Calu3 (cell line): ENCODE data around the gene FYB1. TPM values are rescaled to one million over a fixed set of nuclear protein-coding genes. Genes with fewer than 3 reads are reported as not detected.

Source experiments
- BruUV-seq: library from RNA; stranded (reverse); fragments of 400-500 nt; replicated peaks from 2 replicates; lab custom pipeline; 2021; lab: Mats Ljungman, UMichigan
- CTCF ChIA-PET: fragments of 300-600 bp; sonication (Branson Sonifier 250); formaldehyde crosslinking; loops from one replicate; lab custom pipeline; 2022; ENCODE audit warnings: antibody characterized with exemption; lab: Charles Lee
- DNase-seq: peaks from one replicate; pipeline ENCODE4 v3.0.0; 2022
- H3K27ac Mint-ChIP-seq: one replicate; pipeline ENCODE4 v1.8.0; 2022; ENCODE audit warnings: mixed read lengths; ENCODE audit not compliant: unreplicated experiment
- H3K27me3 Mint-ChIP-seq: one replicate; pipeline ENCODE4 v1.8.0; 2022; ENCODE audit warnings: mixed read lengths; ENCODE audit not compliant: unreplicated experiment
- H3K36me3 Mint-ChIP-seq: one replicate; pipeline ENCODE4 v1.8.0; 2022; ENCODE audit warnings: mild to moderate bottlenecking, moderate library complexity, mixed read lengths; ENCODE audit not compliant: insufficient read depth, unreplicated experiment
- H3K4me1 Mint-ChIP-seq: one replicate; pipeline ENCODE4 v1.8.0; 2022; ENCODE audit warnings: mild to moderate bottlenecking, low read depth, mixed read lengths; ENCODE audit not compliant: unreplicated experiment
- H3K4me3 Mint-ChIP-seq: one replicate; pipeline ENCODE4 v1.8.0; 2022; ENCODE audit warnings: mild to moderate bottlenecking, low read depth, moderate library complexity, mixed read lengths; ENCODE audit not compliant: unreplicated experiment
- H3K9me3 Mint-ChIP-seq: one replicate; pipeline ENCODE4 v1.8.0; 2022; ENCODE audit warnings: low read depth, mixed read lengths; ENCODE audit not compliant: unreplicated experiment
- intact Hi-C: fragments of 100-400 bp; cut with micrococcal nuclease; formaldehyde crosslinking; loops from one replicate; pipeline ENCODE4 v1.10.0; 2022; ENCODE audit not compliant: unreplicated experiment
- total RNA-seq: library from RNA; stranded (reverse); gene quantifications from 2 replicates; pipeline ENCODE4 v1.2.3, GENCODE V29; 2022
- TF ChIP-seq, protein P1 (sequence below): fragments of 200-600 bp; IDR thresholded peaks from one replicate; pipeline ENCODE4 v1.8.0; 2022; ENCODE audit warnings: antibody characterized with exemption; ENCODE audit not compliant: unreplicated experiment

The FYB1 gene
- total RNA-seq, 1 experiment from 2014 or later: 42.8 TPM

DNA sequence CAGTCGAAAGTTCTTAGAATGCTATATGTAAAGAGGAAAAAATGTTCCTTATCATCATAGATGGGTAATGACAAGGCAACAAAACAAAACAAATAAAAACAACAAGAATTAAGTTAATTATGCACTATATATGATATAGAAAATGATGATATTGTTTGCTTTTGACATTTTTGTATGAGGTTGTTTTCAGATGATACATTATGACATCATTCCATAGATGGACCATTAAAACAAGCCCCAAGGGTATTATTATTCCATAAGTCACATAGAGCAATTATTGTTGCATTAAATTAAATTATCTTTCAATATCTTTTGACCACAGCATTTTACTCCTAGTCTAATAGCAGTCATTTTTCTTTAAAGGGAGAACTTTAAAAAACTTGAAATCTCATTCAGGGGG, 88.6 kb downstream of the FYB1 start:
- CTCF ChIA-PET: no interaction called here
- no peak for DNase-seq
- Mint-ChIP-seq H3K4me3 (no peak overlapping the region), H3K4me1 (peaks cover 25% of the 10 kb centered on the region), H3K9me3 (peaks cover 3% of the 10 kb centered on the region), H3K27me3 (no peaks in the 10 kb centered on the region), H3K27ac (no peak overlapping the region), H3K36me3 (peaks cover 20% of the 10 kb centered on the region)
- BruUV-seq: no TSS peak
- intact Hi-C loops: no loop called here
- TF ChIP-seq, protein P1, sequence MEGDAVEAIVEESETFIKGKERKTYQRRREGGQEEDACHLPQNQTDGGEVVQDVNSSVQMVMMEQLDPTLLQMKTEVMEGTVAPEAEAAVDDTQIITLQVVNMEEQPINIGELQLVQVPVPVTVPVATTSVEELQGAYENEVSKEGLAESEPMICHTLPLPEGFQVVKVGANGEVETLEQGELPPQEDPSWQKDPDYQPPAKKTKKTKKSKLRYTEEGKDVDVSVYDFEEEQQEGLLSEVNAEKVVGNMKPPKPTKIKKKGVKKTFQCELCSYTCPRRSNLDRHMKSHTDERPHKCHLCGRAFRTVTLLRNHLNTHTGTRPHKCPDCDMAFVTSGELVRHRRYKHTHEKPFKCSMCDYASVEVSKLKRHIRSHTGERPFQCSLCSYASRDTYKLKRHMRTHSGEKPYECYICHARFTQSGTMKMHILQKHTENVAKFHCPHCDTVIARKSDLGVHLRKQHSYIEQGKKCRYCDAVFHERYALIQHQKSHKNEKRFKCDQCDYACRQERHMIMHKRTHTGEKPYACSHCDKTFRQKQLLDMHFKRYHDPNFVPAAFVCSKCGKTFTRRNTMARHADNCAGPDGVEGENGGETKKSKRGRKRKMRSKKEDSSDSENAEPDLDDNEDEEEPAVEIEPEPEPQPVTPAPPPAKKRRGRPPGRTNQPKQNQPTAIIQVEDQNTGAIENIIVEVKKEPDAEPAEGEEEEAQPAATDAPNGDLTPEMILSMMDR: no peak

DNA sequence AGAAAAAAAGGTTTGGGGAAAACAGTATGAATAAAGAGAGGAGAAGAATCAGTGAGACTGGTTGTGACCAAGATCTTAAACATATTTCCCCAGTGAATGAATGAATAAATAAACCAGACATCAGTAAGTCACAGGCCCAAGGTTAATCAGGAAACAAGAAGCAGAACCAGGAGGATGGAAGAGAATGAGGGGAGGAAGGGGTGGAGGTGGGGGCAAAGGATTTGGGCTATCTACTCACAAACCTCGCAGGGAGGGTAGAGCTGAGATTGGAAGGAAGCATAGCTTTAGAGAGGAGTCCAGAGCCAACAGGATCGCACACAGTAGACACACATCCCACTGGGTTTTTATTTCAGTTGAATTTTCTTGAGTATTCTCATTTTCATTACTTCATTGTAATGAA, 97.4 kb downstream of the FYB1 start:
- Mint-ChIP-seq H3K4me1 (no peaks in the 10 kb centered on the region), H3K27ac (no peak overlapping the region), H3K9me3 (no peaks in the 10 kb centered on the region), H3K4me3 (no peak overlapping the region), H3K27me3 (no peaks in the 10 kb centered on the region), H3K36me3 (no peaks in the 10 kb centered on the region)
- intact Hi-C loops: no loop called here
- TF ChIP-seq, protein P1: no peak
- no peak for DNase-seq
- CTCF ChIA-PET: no interaction called here
- no TSS peak for BruUV-seq

DNA sequence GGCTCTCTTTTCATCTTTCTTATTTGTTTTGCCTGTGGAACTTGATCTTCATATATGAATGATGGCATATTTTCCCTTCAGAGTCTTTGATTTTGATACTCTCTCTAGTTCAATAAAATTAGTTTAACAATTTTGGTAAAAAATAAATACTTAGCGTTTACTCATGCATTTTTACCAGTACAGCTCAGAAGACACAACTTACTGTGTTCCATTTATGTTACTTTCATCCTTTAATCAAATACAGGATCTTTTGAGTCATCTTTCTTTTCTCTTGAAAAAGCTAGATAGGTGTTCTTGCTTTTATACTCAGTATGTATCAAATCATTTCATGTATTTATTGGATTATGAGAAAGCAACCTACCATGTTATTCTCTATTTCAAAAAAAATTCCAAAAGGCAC, 98.0 kb downstream of the FYB1 start:
- Mint-ChIP-seq H3K4me3 (no peak overlapping the region), H3K36me3 (no peaks in the 10 kb centered on the region), H3K9me3 (no peaks in the 10 kb centered on the region), H3K4me1 (no peaks in the 10 kb centered on the region), H3K27me3 (no peaks in the 10 kb centered on the region), H3K27ac (no peak overlapping the region)
- no peak for DNase-seq
- CTCF ChIA-PET: no interaction called here
- no TSS peak for BruUV-seq
- intact Hi-C loops: no loop called here
- TF ChIP-seq, protein P1: no peak

DNA sequence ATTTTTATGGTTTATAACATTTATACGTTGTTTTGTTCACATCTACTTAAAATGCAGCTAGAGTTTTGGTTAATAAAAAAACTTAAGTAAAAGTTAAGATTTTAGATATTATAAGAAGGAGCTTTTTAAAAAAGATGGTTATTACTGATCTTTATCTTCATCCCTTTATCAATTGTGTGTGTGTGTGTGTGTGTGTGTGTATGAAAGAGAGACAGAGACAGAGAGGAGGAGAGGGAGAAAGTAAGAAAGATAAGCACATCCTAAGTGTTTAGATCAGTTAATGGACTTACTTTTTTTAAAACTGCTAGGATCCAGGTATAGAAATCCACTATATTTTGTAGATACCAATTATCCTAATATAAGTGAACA, 99.3 kb downstream of the FYB1 start:
- no peaks in the 10 kb centered on the region for H3K36me3 Mint-ChIP-seq
- TF ChIP-seq, protein P1: no peak
- intact Hi-C loops: no loop called here
- no TSS peak for BruUV-seq
- no peaks in the 10 kb centered on the region for H3K27me3 Mint-ChIP-seq
- H3K4me3 Mint-ChIP-seq: no peak overlapping the region
- no peak for DNase-seq
- peaks cover 8% of the 10 kb centered on the region for H3K4me1 Mint-ChIP-seq
- CTCF ChIA-PET: no interaction called here
- no peaks in the 10 kb centered on the region for H3K9me3 Mint-ChIP-seq
- H3K27ac Mint-ChIP-seq: no peak overlapping the region
